ENCODE results near the gene DCUN1D3.

DCUN1D3 gene

GRCh38 chr16:20830372-20830771 is 69.8 kb downstream of the DCUN1D3 start:
- ChIA-PET CTCF (interaction anchor here (0.7 to 0.8 kb wide), 2 partner anchors 99 to 363 kb away, joined by 4 read pairs; no protein-coding TSS in a partner anchor), POLR2A (ENCODE audit: low non-redundant PET) (no interaction called here)
- H3K27ac ChIP-seq = no peak overlapping the region
- TF ChIP-seq, protein P1, sequence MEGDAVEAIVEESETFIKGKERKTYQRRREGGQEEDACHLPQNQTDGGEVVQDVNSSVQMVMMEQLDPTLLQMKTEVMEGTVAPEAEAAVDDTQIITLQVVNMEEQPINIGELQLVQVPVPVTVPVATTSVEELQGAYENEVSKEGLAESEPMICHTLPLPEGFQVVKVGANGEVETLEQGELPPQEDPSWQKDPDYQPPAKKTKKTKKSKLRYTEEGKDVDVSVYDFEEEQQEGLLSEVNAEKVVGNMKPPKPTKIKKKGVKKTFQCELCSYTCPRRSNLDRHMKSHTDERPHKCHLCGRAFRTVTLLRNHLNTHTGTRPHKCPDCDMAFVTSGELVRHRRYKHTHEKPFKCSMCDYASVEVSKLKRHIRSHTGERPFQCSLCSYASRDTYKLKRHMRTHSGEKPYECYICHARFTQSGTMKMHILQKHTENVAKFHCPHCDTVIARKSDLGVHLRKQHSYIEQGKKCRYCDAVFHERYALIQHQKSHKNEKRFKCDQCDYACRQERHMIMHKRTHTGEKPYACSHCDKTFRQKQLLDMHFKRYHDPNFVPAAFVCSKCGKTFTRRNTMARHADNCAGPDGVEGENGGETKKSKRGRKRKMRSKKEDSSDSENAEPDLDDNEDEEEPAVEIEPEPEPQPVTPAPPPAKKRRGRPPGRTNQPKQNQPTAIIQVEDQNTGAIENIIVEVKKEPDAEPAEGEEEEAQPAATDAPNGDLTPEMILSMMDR (conservative IDR thresholded peaks at IDR 0.05; ENCODE audit: low read depth) = no peak
- DNase-seq (ENCODE audit: low spot score) = no peak

DNA sequence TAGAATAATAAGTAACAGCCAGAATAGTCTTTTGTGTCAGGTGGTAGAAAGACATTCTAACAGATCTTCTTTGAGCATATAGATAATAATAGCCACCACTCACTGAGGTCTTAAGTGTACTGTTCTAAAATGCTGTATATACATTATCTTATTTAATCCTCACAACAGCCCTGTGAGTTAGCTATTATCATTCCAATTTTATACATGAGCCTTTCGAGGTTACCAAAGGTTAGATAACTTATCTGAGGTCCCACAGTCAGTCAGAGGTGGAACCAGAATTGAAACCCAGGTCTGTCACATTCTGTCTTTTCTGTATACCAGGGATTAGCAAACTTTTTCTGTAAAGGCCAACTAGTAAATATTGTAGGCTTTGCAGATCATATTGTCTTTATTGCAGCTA is 70.6 kb downstream of the DCUN1D3 start:
- POLR2A ChIA-PET (ENCODE audit: low non-redundant PET) = no interaction called here
- TF ChIP-seq, protein P1 (conservative IDR thresholded peaks at IDR 0.05; ENCODE audit: low read depth) = no peak
- CTCF ChIA-PET = interaction anchor here (0.7 kb wide), 1 partner anchor 98 kb away, joined by 4 read pairs; no protein-coding TSS in a partner anchor
- DNase-seq (ENCODE audit: low spot score) = no peak
- H3K27ac ChIP-seq = no peak overlapping the region

- no peak overlapping the region for H3K27ac ChIP-seq
- TF ChIP-seq, protein P1 (conservative IDR thresholded peaks at IDR 0.05; ENCODE audit: low read depth) = no peak
- POLR2A ChIA-PET (ENCODE audit: low non-redundant PET) = no interaction called here
- CTCF ChIA-PET = no interaction called here
- no peak for DNase-seq (ENCODE audit: low spot score)
Measured at GRCh38 chr16:20826039-20826566, 74.1 kb downstream of the DCUN1D3 start.

DNA sequence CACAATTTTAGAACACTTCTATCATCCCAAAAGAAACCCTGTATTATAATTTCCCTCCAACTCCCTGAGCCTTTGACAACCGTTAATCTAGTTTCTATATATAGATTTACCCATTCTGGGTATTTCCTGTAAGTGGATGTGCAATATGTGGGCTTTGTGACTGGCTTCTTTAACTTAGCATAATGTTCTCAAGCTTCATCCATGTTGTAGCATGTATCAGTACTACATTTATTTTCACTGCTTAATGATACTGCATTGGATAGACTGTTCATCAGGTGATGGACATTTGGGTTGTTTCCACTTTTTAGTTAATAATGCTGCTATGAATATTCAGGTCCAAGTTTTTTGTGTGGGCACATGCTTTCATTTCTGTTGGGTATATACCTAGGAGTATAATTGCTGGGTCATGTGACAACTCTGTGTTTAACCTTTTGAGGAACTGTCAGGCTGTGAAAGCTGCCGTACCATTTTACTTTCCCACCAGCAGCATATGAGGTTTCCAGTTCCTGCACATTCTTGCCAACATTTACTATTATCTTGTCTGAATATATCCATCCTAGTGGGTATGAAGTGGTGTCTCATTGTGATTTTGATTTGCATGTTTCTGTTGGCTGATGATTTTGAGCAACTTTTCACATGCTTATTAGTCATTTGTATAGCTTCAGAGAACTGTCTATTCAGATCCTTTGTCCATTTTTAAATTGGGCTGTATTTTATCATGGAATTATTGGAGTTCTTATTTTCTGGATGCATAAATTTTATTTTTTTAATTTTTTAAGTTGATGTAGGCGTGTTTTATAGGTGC is 77.4 kb downstream of the DCUN1D3 start:
- DNase-seq (ENCODE audit: low spot score) = no peak
- ChIA-PET POLR2A (ENCODE audit: low non-redundant PET) (no interaction called here), CTCF (no interaction called here)
- no peak overlapping the region for H3K27ac ChIP-seq
- TF ChIP-seq, protein P1 (conservative IDR thresholded peaks at IDR 0.05; ENCODE audit: low read depth) = no peak

DNA sequence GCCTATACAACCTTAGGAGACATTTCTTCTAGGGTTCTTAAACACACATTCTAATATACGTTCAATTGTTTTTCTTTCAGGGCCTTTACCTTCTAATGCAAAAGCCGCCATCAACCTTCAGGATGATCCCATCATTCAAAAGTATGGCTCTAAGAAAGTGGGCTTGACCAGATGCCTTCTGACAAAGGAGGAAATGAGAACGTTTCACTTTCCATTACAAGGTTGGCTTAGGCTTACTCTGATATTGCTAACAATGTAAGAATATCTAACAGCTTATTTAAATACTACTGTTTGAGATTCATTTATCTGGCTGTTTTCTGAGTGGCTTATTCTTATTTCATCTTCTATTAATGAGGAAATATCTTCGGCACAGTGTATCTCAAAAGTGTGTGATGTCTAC is 78.5 kb downstream of the DCUN1D3 start:
- DNase-seq (ENCODE audit: low spot score) = no peak
- ChIA-PET CTCF (interaction anchor here (0.6 kb wide), 1 partner anchor 280 kb away, joined by 3 read pairs; no protein-coding TSS in a partner anchor), POLR2A (ENCODE audit: low non-redundant PET) (no interaction called here)
- TF ChIP-seq, protein P1 (conservative IDR thresholded peaks at IDR 0.05; ENCODE audit: low read depth) = no peak
- H3K27ac ChIP-seq = no peak overlapping the region

GRCh38 chr16:20818929-20819585 is 81.1 kb downstream of the DCUN1D3 start:
- POLR2A ChIA-PET (ENCODE audit: low non-redundant PET) = no interaction called here
- DNase-seq (ENCODE audit: low spot score) = no peak
- no peak overlapping the region for H3K27ac ChIP-seq
- CTCF ChIA-PET = no interaction called here
- TF ChIP-seq, protein P1 (conservative IDR thresholded peaks at IDR 0.05; ENCODE audit: low read depth) = no peak

All from RWPE1 (cell line).